GM10266 (cell line): ENCODE results near the gene CMTM4.

Experiments used
- DNase-seq: peaks from one replicate; pipeline ENCODE4 v3.0.0; 2012; ENCODE audit errors: extremely low spot score
- TF ChIP-seq, protein P1 (sequence below): IDR thresholded peaks from 2 replicates; pipeline ENCODE4 v1.5.1; 2012; ENCODE audit warnings: mild to moderate bottlenecking, low read depth; ENCODE audit not compliant: control insufficient read depth, insufficient read depth; ENCODE audit errors: missing control alignments

CMTM4 gene

DNA sequence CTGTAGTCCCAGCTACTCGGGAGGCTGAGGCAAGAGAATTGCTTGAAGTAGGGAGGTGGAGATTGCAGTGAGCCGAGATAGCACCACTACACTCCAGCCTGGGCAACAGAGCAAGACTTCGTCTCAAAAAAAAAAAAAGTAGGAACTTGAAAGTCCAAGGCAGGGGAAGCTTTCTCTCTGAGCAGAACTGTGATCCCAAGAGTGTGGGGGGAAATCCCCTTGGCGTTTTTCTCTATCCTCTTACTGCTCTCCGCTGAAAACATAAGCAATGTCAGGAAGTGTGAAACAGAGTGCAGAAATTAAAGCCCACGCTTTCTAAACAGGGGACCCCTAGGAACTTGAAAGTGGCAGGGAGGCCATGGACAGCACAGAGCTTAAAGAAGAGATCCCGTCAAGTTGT, 101.8 kb downstream of the CMTM4 start:
- no peak for DNase-seq
- TF ChIP-seq, protein P1, sequence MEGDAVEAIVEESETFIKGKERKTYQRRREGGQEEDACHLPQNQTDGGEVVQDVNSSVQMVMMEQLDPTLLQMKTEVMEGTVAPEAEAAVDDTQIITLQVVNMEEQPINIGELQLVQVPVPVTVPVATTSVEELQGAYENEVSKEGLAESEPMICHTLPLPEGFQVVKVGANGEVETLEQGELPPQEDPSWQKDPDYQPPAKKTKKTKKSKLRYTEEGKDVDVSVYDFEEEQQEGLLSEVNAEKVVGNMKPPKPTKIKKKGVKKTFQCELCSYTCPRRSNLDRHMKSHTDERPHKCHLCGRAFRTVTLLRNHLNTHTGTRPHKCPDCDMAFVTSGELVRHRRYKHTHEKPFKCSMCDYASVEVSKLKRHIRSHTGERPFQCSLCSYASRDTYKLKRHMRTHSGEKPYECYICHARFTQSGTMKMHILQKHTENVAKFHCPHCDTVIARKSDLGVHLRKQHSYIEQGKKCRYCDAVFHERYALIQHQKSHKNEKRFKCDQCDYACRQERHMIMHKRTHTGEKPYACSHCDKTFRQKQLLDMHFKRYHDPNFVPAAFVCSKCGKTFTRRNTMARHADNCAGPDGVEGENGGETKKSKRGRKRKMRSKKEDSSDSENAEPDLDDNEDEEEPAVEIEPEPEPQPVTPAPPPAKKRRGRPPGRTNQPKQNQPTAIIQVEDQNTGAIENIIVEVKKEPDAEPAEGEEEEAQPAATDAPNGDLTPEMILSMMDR: no peak

DNA sequence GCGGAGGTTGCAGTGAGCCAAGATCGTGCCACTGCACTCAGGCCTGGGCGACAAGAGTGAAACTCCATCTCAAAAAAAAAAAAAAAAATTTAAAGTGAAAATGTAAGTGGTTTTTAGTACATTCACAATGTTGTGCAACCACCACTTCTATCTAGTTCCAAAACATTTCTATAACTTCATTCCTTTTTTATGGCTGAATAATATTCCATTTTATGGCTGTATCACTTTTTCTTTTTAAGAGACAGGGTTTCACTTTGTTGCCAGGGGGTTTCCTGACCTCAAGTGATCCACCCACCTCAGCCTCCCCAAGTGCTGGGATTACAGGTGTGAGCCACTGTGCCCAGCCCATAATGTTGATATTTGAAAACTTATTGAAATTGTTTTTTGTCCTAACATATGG, 103.7 kb downstream of the CMTM4 start:
- DNase-seq: no peak
- TF ChIP-seq, protein P1: no peak

DNA sequence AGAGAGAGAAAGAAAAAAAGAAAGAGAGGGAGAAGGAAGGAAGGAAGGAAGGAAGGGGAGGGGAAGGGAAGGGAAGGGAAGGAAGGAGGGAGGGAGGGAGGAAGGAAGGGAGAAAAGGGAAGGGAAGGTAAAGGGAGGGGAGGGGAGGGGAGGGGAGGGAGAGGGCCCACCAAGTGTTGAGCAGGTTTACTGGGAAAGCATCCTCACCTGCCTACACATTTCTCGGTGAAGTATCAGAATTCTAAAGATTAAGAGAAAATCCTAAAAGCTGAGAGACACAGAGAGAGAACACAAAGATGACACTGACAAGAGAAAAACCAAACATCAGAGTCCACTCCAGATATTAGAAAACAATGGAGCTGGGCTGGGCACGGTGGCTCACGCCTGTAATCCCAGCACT, 104.3 kb downstream of the CMTM4 start:
- TF ChIP-seq, protein P1: no peak
- DNase-seq: no peak

DNA sequence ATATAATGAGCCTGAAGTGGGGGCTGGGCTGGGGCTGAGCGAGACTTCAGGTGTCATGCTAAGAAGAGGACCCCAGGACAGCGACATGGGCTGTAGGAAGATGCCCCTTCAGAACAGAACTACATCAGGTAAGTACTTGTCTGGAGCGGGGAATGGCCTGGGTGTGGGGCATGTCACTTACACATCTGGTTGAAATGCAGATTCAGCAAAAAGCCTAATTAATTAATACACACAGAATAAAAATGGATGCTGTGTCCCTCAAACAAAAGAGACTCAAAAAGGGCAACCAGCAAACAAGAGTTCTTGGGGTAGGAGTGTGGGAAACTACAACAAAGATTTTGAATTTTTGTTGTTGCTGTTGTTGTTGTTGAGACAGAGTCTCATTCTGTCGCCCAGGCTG, 105.5 kb downstream of the CMTM4 start:
- TF ChIP-seq, protein P1: no peak
- DNase-seq: no peak

DNA sequence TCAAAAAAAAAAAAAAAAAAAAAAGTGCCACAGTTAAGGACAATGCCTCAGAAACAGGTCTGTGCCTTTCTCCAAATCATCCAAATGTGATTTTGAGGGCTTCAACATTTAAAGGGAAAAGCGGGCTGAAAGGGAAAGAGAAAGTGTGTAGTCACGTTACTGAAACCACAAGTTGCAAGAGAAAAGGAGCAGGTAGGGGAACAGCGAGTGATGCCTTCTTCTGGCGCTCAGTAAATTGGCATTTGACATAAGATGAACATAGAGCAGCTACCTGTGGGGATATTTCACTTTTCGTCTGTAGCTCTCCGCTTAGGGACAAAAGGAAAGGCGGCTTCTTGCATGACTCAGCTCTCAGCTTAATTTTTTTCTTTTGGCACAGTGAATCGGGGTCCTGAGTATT, 106.2 kb downstream of the CMTM4 start:
- TF ChIP-seq, protein P1: no peak
- no peak for DNase-seq

DNA sequence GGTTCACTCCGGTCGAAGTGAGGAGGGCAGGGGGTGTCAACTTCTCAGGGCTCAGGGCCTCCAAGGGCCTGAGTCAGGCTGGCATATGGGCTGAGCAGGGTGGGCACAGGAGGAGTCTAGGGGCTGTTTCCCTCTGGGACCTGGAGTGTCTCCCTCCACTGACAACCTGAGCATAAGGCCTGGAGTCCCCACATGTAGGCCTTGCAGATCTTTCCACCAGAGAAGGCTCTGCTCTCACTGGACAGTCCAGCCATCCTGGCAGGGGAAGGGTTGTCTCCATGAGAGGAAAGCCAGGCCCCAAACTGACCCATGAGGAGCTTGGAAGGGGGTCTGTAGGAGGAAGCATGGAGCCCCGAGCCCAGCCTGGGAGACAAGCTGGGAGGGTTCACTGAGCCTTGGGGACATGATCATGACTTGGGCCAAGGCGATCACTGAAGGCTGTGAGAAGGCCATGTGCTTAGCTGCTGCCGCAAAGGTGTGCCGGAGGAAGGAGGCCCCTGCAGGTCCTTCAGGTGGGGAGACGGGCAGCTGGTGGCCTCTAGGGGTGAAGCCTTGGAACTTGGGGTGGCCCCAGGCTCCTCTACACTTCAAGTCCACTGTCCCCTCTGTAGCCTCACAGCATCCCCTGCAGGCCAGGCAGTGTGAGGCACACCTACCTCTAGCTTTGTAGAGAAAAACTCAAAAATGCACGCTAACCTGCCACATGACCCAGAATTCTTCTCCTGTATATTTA, 107.4 kb downstream of the CMTM4 start:
- DNase-seq: peak; percentile 80

DNA sequence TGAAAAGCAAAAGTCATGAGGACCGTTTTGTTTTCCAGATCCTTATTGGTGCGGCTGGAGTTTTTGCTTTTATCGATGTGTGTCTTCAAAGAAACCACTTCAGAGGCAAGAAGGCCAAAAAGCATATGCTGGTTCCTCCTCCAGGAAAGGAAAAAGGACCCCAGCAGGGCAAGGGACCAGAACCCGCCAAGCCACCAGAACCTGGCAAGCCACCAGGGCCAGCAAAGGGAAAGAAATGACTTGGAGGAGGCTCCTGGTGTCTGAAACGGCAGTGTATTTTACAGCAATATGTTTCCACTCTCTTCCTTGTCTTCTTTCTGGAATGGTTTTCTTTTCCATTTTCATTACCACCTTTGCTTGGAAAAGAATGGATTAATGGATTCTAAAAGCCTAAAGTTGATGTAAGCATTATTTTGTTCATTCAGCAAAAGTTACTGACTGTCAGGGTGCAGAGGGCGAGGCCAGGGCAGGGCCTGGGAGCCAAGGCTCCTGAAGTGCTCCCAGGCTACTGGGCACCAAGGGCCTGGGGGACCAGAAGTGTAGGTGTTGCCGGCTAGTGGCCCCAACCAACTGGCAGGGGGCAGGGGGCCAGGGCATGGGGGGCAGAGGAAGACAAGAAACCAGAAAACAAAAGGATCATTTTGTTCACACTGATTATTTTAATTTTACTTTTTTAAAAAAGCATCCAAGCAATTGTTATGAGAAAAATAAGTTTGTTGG, 108.5 kb downstream of the CMTM4 start:
- TF ChIP-seq, protein P1: no peak
- no peak for DNase-seq

More for the DNA sequence above, 107.4 kb downstream of the CMTM4 start:
- TF ChIP-seq, protein P1: peak; percentile 88
